ENCODE data around the gene VPS33B.

VPS33B gene

GRCh38 chr15:90949979-90950675 is 72.3 kb downstream of the VPS33B start:
- DNase-seq (ENCODE audit: low read depth): no peak

Data from GM04504 (cell line).